ENCODE results near the gene ABCC8.
"Not testable (repeated sequence)": the region's sequence is repeated elsewhere in the genome, so short reads cannot be mapped to it uniquely, and the experiment has no call there.

ABCC8 gene

GRCh38 chr11:17428261-17428660 is 48.4 kb downstream of the ABCC8 start:
- no peak overlapping the region for H3K4me3 ChIP-seq
- H3K27ac ChIP-seq = no peak overlapping the region
- no peak for DNase-seq (ENCODE audit: low spot score)
- TF ChIP-seq CTCF (IDR thresholded peaks at IDR 0.05) = no peak

GRCh38 chr11:17426233-17426632 is 50.4 kb downstream of the ABCC8 start:
- H3K27ac ChIP-seq; H3K4me3 ChIP-seq; DNase-seq (ENCODE audit: low spot score): not testable (repeated sequence)

- TF ChIP-seq CTCF (IDR thresholded peaks at IDR 0.05) = no peak
- Histone ChIP-seq H3K4me3 (no peak overlapping the region), H3K27ac (no peak overlapping the region)
- DNase-seq (ENCODE audit: low spot score) = no peak
Measured at GRCh38 chr11:17423533-17424310, 52.9 kb downstream of the ABCC8 start.

GRCh38 chr11:17421781-17422180 is 54.9 kb downstream of the ABCC8 start:
- DNase-seq (ENCODE audit: low spot score) = no peak
- no peak overlapping the region for H3K4me3 ChIP-seq
- no peak for TF ChIP-seq CTCF (IDR thresholded peaks at IDR 0.05)
- no peak overlapping the region for H3K27ac ChIP-seq

GRCh38 chr11:17418444-17419081 is 58.1 kb downstream of the ABCC8 start:
- Histone ChIP-seq H3K4me3 (no peak overlapping the region), H3K27ac (no peak overlapping the region)
- TF ChIP-seq CTCF (IDR thresholded peaks at IDR 0.05) = no peak
- no peak for DNase-seq (ENCODE audit: low spot score)

- DNase-seq (ENCODE audit: low spot score) = no peak
- no peak for TF ChIP-seq CTCF (IDR thresholded peaks at IDR 0.05)
- no peak overlapping the region for H3K4me3 ChIP-seq
- H3K27ac ChIP-seq = no peak overlapping the region
Measured at GRCh38 chr11:17416492-17416891, 60.2 kb downstream of the ABCC8 start.

- no peak for DNase-seq (ENCODE audit: low spot score)
- TF ChIP-seq CTCF (IDR thresholded peaks at IDR 0.05) = no peak
- Histone ChIP-seq H3K27ac (no peak overlapping the region), H3K4me3 (no peak overlapping the region)
Measured at GRCh38 chr11:17415523-17416104, 61.0 kb downstream of the ABCC8 start.
